Measurements from ENCODE around the gene STIM1. TPM values are rescaled to one million over a fixed set of nuclear protein-coding genes. Genes with fewer than 3 reads are reported as not detected.

The STIM1 gene
- total and polyA plus RNA-seq, 4 donors, result 12.1 to 56.4 (median 41.2) TPM

- DNase-seq (no peak), ATAC-seq (ENCODE audit: insufficient read depth, low FRiP score) (no peak)
- Histone ChIP-seq H3K27ac (ENCODE audit: low read depth in 1 of 2, low read length in 1 of 2) (no peak overlapping the region), H3K9ac (ENCODE audit: insufficient read depth in 1 of 2, low read length in 2 of 2) (no peak overlapping the region), H3K27me3 (ENCODE audit: control insufficient read depth in 3 of 3, insufficient read depth in 3 of 3, low read length in 2 of 3) (no peaks in the 10 kb centered on the region), H3K4me3 (no peak overlapping the region), H3K9me3 (ENCODE audit: control insufficient read depth in 4 of 4, insufficient read depth in 3 of 4, low read length in 3 of 4) (no peaks in the 10 kb centered on the region), H3K36me3 (ENCODE audit: control insufficient read depth in 4 of 4, insufficient read depth in 4 of 4, low read length in 4 of 4) (peaks cover 0 to 22% (median 6%) of the 10 kb centered on the region in 4 donors), H3K4me1 (ENCODE audit: control insufficient read depth in 5 of 5, insufficient read depth in 5 of 5, low read length in 5 of 5) (peaks cover 0 to 21% (median 8%) of the 10 kb centered on the region in 5 donors)
- WGBS, 2 donors, result 3 to 24% methylated on average over 2 of the region's 2 CpGs
- TF ChIP-seq CTCF (IDR thresholded peaks at IDR 0.05; ENCODE audit: control extremely low read depth, extremely low read depth), result no peak
These were observed 236.6 kb downstream of the STIM1 start for GRCh38 chr11:4092026-4092425.

- Histone ChIP-seq H3K36me3 (ENCODE audit: control insufficient read depth in 4 of 4, insufficient read depth in 4 of 4, low read length in 4 of 4) (peaks cover 0 to 7% (median 5%) of the 10 kb centered on the region in 4 donors), H3K27me3 (ENCODE audit: control insufficient read depth in 3 of 3, insufficient read depth in 3 of 3, low read length in 2 of 3) (no peaks in the 10 kb centered on the region), H3K4me1 (ENCODE audit: control insufficient read depth in 5 of 5, insufficient read depth in 5 of 5, low read length in 5 of 5) (peaks cover 0 to 21% (median 8%) of the 10 kb centered on the region in 5 donors), H3K27ac (ENCODE audit: low read depth in 1 of 2, low read length in 1 of 2) (peak overlapping the region; percentile 87 to 96), H3K9me3 (ENCODE audit: control insufficient read depth in 4 of 4, insufficient read depth in 3 of 4, low read length in 3 of 4) (no peaks in the 10 kb centered on the region), H3K9ac (ENCODE audit: insufficient read depth in 1 of 2, low read length in 2 of 2) (peak overlapping the region; percentile 51 to 87), H3K4me3 (peak overlapping the region; percentile 75)
- DNase-seq (no peak), ATAC-seq (ENCODE audit: insufficient read depth, low FRiP score) (no peak)
- WGBS, 2 donors, result 73 to 74% methylated on average over 25 of the region's 25 CpGs
- no peak for TF ChIP-seq CTCF (IDR thresholded peaks at IDR 0.05; ENCODE audit: control extremely low read depth, extremely low read depth)
These were observed 238.3 kb downstream of the STIM1 start for GRCh38 chr11:4093519-4094347.

GRCh38 chr11:4094348-4095291, 239.2 kb downstream of the STIM1 start, which contains the start of gene RRM1:
Gene RRM1, plus strand, starts transcription at chr11:4094799. Its CDS starts 214 bp downstream, at chr11:4095013.
- DNase-seq (peak; percentile 98 to 99 (median 98)), ATAC-seq (ENCODE audit: insufficient read depth, low FRiP score) (peak; percentile 98)
- peaks cover 0 to 21% (median 8%) of the 10 kb centered on the region in 5 donors for H3K4me1 ChIP-seq (ENCODE audit: control insufficient read depth in 5 of 5, insufficient read depth in 5 of 5, low read length in 5 of 5)
- peaks cover 0 to 7% (median 5%) of the 10 kb centered on the region in 4 donors for H3K36me3 ChIP-seq (ENCODE audit: control insufficient read depth in 4 of 4, insufficient read depth in 4 of 4, low read length in 4 of 4)
- 0 to 1% methylated on average over 71 to 74 of the region's 74 CpGs for WGBS, 2 donors
- H3K27me3 ChIP-seq (ENCODE audit: control insufficient read depth in 3 of 3, insufficient read depth in 3 of 3, low read length in 2 of 3), result no peaks in the 10 kb centered on the region
- TF ChIP-seq CTCF (IDR thresholded peaks at IDR 0.05; ENCODE audit: control extremely low read depth, extremely low read depth), result no peak
- H3K9me3 ChIP-seq (ENCODE audit: control insufficient read depth in 4 of 4, insufficient read depth in 3 of 4, low read length in 3 of 4), result no peaks in the 10 kb centered on the region
- H3K27ac ChIP-seq (ENCODE audit: low read depth in 1 of 2, low read length in 1 of 2), result peak within 1 kb of the TSS; percentile 87 to 96
- peak within 1 kb of the TSS; percentile 75 for H3K4me3 ChIP-seq
- peak within 1 kb of the TSS; percentile 87 for H3K9ac ChIP-seq (ENCODE audit: insufficient read depth in 1 of 2, low read length in 2 of 2)
